K562 (cell line): ENCODE measurements around the gene FAM110D. TPM values are rescaled to one million over a fixed set of nuclear protein-coding genes. Genes with fewer than 3 reads are reported as not detected.

Source experiments
- BRD4 ChIP-seq: fragments of 200-600 bp; sonication (generic); IDR thresholded peaks from 2 replicates; pipeline ENCODE4 v1.6.1; 2017; ENCODE audit warnings: inconsistent platforms
- HMGN3 ChIP-seq: IDR thresholded peaks from 2 replicates; pipeline ENCODE4 v1.6.1; 2011; ENCODE audit warnings: borderline replicate concordance, low read depth, mild to moderate bottlenecking, mixed read lengths, low read length; ENCODE audit not compliant: insufficient read length; ENCODE audit errors: extremely low read depth
- RBM14 ChIP-seq: fragments of 200-400 bp; formaldehyde crosslinking; IDR thresholded peaks from 2 replicates; pipeline ENCODE4 v1.6.1; 2018; ENCODE audit warnings: low read depth, mild to moderate bottlenecking, low read length, moderate library complexity, borderline replicate concordance; ENCODE audit not compliant: insufficient read depth
- SMC3 ChIP-seq: conservative IDR thresholded peaks from 2 replicates; pipeline ENCODE4 v1.6.1; 2011; ENCODE audit warnings: low read depth, low read length, improper control_type of control experiment; ENCODE audit not compliant: insufficient read depth
- ZNF253 ChIP-seq: fragments of 250-450 bp; sonication (Bioruptor Pico); conservative IDR thresholded peaks from 2 replicates; pipeline ENCODE4 v1.6.1; 2021; ENCODE audit warnings: mild to moderate bottlenecking
- polyA plus RNA-seq, 8 experiments: library from polyadenylated mRNA; depleted of rRNA in 4 of 8; stranded (reverse) in 5 of 8; unstranded in 3 of 8; fragments of >200 nt; fragmentation: Nextera tagmentation in 2 of 8; fragmentation: Illumina TruSeq in 1 of 8; extraction: Ambion mirVana in 2 of 8; extraction: Trizol in 1 of 8; gene quantifications; 2 replicates each; pipeline versions ENCODE4 v1.2.1 to v1.2.3, GENCODE V29; 2011 to 2014; ENCODE audit warnings: inconsistent platforms in 1 of 8, missing spikeins in 1 of 8
- total RNA-seq, 7 experiments: library from RNA; depleted of rRNA in 6 of 7; stranded (reverse); fragments of >200 nt in 6 of 7; fragmentation: Illumina TruSeq in 2 of 7; extraction: Trizol in 2 of 7; gene quantifications; 2 replicates each; pipeline versions ENCODE4 v1.2.1 to v1.2.3, GENCODE V29; 2011 to 2021; ENCODE audit warnings: low replicate concordance in 1 of 7
- TF ChIP-seq, protein P1 (sequence below): sonication (generic); formaldehyde crosslinking; IDR thresholded peaks from 2 replicates; pipeline ENCODE4 v1.8.0; 2022; ENCODE audit warnings: missing genetic modification reagents, mild to moderate bottlenecking, borderline replicate concordance

FAM110D gene
- total and polyA plus RNA-seq, 9 of the 15 experiments (the other 6 are each of a cell fraction or from before 2014, with no cell fraction given) = 0.04 to 1.1 (median 0.33) TPM

DNA sequence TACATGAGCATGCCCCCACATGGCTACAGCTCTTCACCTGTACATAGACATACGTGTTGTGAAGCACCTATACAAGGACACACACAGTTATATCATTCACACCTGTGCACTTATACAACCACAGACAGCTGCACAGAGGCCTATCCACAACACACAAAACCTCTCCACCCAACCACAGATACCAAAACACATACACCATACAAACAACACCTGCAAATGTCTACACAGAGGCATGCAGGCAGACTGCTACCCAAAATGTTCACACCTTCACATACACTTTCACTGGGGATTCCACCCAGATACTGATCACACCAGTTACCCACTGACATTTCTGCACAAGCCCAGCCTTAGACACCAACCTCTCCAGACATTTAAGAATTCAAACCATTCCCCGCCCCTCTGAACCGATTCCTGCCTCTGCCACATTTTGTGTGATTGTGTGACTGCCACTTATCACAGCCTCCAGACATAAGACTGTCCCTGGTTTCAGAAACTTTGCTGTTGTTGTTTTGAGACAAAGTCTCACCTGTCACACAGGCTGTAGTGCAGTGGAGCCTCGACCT lies 7.9 kb downstream of the FAM110D start (continued):
- TF ChIP-seq HMGN3 (no peak), BRD4 (no peak), RBM14 (no peak), ZNF253 (CRISPR knock-in tag) (no peak), SMC3 (no peak)
- TF ChIP-seq, protein P1, sequence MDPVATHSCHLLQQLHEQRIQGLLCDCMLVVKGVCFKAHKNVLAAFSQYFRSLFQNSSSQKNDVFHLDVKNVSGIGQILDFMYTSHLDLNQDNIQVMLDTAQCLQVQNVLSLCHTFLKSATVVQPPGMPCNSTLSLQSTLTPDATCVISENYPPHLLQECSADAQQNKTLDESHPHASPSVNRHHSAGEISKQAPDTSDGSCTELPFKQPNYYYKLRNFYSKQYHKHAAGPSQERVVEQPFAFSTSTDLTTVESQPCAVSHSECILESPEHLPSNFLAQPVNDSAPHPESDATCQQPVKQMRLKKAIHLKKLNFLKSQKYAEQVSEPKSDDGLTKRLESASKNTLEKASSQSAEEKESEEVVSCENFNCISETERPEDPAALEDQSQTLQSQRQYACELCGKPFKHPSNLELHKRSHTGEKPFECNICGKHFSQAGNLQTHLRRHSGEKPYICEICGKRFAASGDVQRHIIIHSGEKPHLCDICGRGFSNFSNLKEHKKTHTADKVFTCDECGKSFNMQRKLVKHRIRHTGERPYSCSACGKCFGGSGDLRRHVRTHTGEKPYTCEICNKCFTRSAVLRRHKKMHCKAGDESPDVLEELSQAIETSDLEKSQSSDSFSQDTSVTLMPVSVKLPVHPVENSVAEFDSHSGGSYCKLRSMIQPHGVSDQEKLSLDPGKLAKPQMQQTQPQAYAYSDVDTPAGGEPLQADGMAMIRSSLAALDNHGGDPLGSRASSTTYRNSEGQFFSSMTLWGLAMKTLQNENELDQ = no peak
